Mucosa of rectum (tissue), 2 donors: Measurements from ENCODE around the gene BRD4.

Experiments used
- H3K27ac ChIP-seq, 2 donors: one replicate each; pipeline ENCODE4 v1.7.0; 2013; ENCODE audit warnings: inconsistent platforms in 2 of 2, low read depth in 2 of 2, low read length in 2 of 2
- H3K27me3 ChIP-seq, 2 donors: one replicate each; pipeline ENCODE4 v1.7.0; 2013; ENCODE audit warnings: low read length in 2 of 2; ENCODE audit not compliant: control insufficient read depth in 2 of 2, insufficient read depth in 2 of 2
- H3K36me3 ChIP-seq, 2 donors: one replicate each; pipeline ENCODE4 v1.7.0; 2013; ENCODE audit warnings: low read length in 2 of 2; ENCODE audit not compliant: control insufficient read depth in 2 of 2, insufficient read depth in 2 of 2
- H3K4me1 ChIP-seq, 2 donors: one replicate each; pipeline ENCODE4 v1.7.0; 2013; ENCODE audit warnings: low read length in 2 of 2, mild to moderate bottlenecking in 1 of 2; ENCODE audit not compliant: control insufficient read depth in 2 of 2, insufficient read depth in 2 of 2
- H3K4me3 ChIP-seq, 2 donors: one replicate each; pipeline ENCODE4 v1.7.0; 2013; ENCODE audit warnings: low read length in 2 of 2
- H3K9ac ChIP-seq, 2 donors: one replicate each; pipeline ENCODE4 v1.7.0; 2013; ENCODE audit warnings: low read length in 2 of 2, low read depth in 1 of 2, mild to moderate bottlenecking in 1 of 2
- H3K9me3 ChIP-seq, 2 donors: one replicate each; pipeline ENCODE4 v1.7.0; 2013; ENCODE audit warnings: low read length in 2 of 2; ENCODE audit not compliant: control insufficient read depth in 2 of 2
- donor health status: healthy.
- donor health status: Normal muscosa, but diverticular disease.

The BRD4 gene

GRCh38 chr19:15235781-15236180 lies 96.6 kb downstream of the BRD4 start:
- H3K27me3 ChIP-seq: peaks cover 0 to 7% of the 10 kb centered on the region in 2 donors
- H3K4me3 ChIP-seq: no peak overlapping the region
- no peak overlapping the region for H3K27ac ChIP-seq
- no peak overlapping the region for H3K9ac ChIP-seq
- H3K9me3 ChIP-seq: no peaks in the 10 kb centered on the region
- H3K4me1 ChIP-seq: no peaks in the 10 kb centered on the region
- H3K36me3 ChIP-seq: peaks cover 40 to 41% of the 10 kb centered on the region in 2 donors

- no peak overlapping the region for H3K9ac ChIP-seq
- H3K36me3 ChIP-seq: peaks cover 28 to 30% of the 10 kb centered on the region in 2 donors
- H3K27me3 ChIP-seq: peaks cover 0 to 7% of the 10 kb centered on the region in 2 donors
- no peaks in the 10 kb centered on the region for H3K4me1 ChIP-seq
- H3K4me3 ChIP-seq: no peak overlapping the region
- H3K9me3 ChIP-seq: no peaks in the 10 kb centered on the region
- H3K27ac ChIP-seq: no peak overlapping the region
Measured at GRCh38 chr19:15234431-15235130, 97.8 kb downstream of the BRD4 start.

GRCh38 chr19:15231271-15231670 lies 101.1 kb downstream of the BRD4 start:
- H3K9me3 ChIP-seq: no peaks in the 10 kb centered on the region
- no peak overlapping the region for H3K27ac ChIP-seq
- H3K36me3 ChIP-seq: peaks cover 5 to 8% of the 10 kb centered on the region in 2 donors
- no peaks in the 10 kb centered on the region for H3K4me1 ChIP-seq
- H3K4me3 ChIP-seq: no peak overlapping the region
- no peak overlapping the region for H3K9ac ChIP-seq
- H3K27me3 ChIP-seq: peaks cover 0 to 7% of the 10 kb centered on the region in 2 donors

- Histone ChIP-seq H3K27ac (no peak overlapping the region), H3K9me3 (no peaks in the 10 kb centered on the region), H3K27me3 (peaks cover 7 to 18% of the 10 kb centered on the region in 2 donors)
Measured at GRCh38 chr19:15227261-15227660, 105.1 kb downstream of the BRD4 start.

GRCh38 chr19:15225760-15226159 lies 106.6 kb downstream of the BRD4 start:
- Histone ChIP-seq H3K27me3 (peaks cover 7 to 11% of the 10 kb centered on the region in 2 donors), H3K36me3 (no peaks in the 10 kb centered on the region), H3K27ac (no peak overlapping the region), H3K9me3 (no peaks in the 10 kb centered on the region), H3K4me1 (peaks cover 4 to 9% of the 10 kb centered on the region in 2 donors), H3K4me3 (no peak overlapping the region), H3K9ac (no peak overlapping the region)

More at GRCh38 chr19:15227261-15227660, 105.1 kb downstream of the BRD4 start:
- Histone ChIP-seq H3K4me3 (no peak overlapping the region), H3K9ac (no peak overlapping the region), H3K36me3 (no peaks in the 10 kb centered on the region), H3K4me1 (peaks cover 4 to 9% of the 10 kb centered on the region in 2 donors)

GRCh38 chr19:15223649-15224361 lies 108.5 kb downstream of the BRD4 start:
- Histone ChIP-seq H3K27me3 (peaks cover 7 to 11% of the 10 kb centered on the region in 2 donors), H3K4me3 (peak overlapping the region; percentile 63 to 66), H3K9ac (no peak overlapping the region), H3K4me1 (peaks cover 4 to 9% of the 10 kb centered on the region in 2 donors), H3K27ac (peak overlapping the region in 1 of 2 donors; percentile 32), H3K9me3 (no peaks in the 10 kb centered on the region), H3K36me3 (no peaks in the 10 kb centered on the region)

- Histone ChIP-seq H3K27ac (no peak overlapping the region), H3K9ac (no peak overlapping the region)
Measured at GRCh38 chr19:15222738-15223648, 109.3 kb downstream of the BRD4 start.

GRCh38 chr19:15220833-15221232 lies 111.5 kb downstream of the BRD4 start:
- H3K36me3 ChIP-seq: no peaks in the 10 kb centered on the region
- H3K27ac ChIP-seq: no peak overlapping the region
- H3K9ac ChIP-seq: no peak overlapping the region
- no peak overlapping the region for H3K4me3 ChIP-seq
- H3K4me1 ChIP-seq: peaks cover 4 to 9% of the 10 kb centered on the region in 2 donors
- H3K27me3 ChIP-seq: peaks cover 7 to 11% of the 10 kb centered on the region in 2 donors
- H3K9me3 ChIP-seq: no peaks in the 10 kb centered on the region

More at GRCh38 chr19:15222738-15223648, 109.3 kb downstream of the BRD4 start:
- peak overlapping the region; percentile 63 to 66 for H3K4me3 ChIP-seq
- H3K27me3 ChIP-seq: peaks cover 7 to 11% of the 10 kb centered on the region in 2 donors
- H3K9me3 ChIP-seq: no peaks in the 10 kb centered on the region
- H3K4me1 ChIP-seq: peaks cover 4 to 9% of the 10 kb centered on the region in 2 donors
- no peaks in the 10 kb centered on the region for H3K36me3 ChIP-seq

- Histone ChIP-seq H3K4me3 (no peak overlapping the region), H3K27ac (no peak overlapping the region), H3K9ac (no peak overlapping the region), H3K4me1 (peaks cover under 1 to 6% of the 10 kb centered on the region in 2 donors), H3K36me3 (no peaks in the 10 kb centered on the region), H3K27me3 (peaks cover 7 to 9% of the 10 kb centered on the region in 2 donors), H3K9me3 (no peaks in the 10 kb centered on the region)
Measured at GRCh38 chr19:15218501-15218900, 113.8 kb downstream of the BRD4 start.
